H1 (cell line): ENCODE results near the gene PDZD2. TPM values are rescaled to one million over a fixed set of nuclear protein-coding genes. Genes with fewer than 3 reads are reported as not detected.

Source experiments
- CTCF ChIA-PET: fragments of 300-600 bp; sonication (Branson Sonifier 250); formaldehyde crosslinking; loops from one replicate; lab custom pipeline; 2021; ENCODE audit not compliant: partially characterized antibody; lab: Charles Lee
- POLR2A ChIA-PET: fragments of 300-600 bp; sonication (Branson Sonifier 250); formaldehyde crosslinking; loops from one replicate; lab custom pipeline; 2021; ENCODE audit warnings: inconsistent platforms; ENCODE audit not compliant: partially characterized antibody; lab: Charles Lee
- DNase-seq, 2 experiments: peaks; one replicate each; pipeline versions ENCODE4 v3.0.0 to v3.0.0-alpha.2; 2010 to 2022; ENCODE audit warnings: low spot score in 2 of 2, low read depth in 1 of 2, mixed read lengths in 1 of 2
- FAIRE-seq: peaks from 2 replicates; lab custom pipeline; 2011; peaks lifted over from hg19 to GRCh38; lab: Jason Lieb, UNC
- H2AFZ ChIP-seq: 2 replicates; pipeline ENCODE4 v1.8.1; 2012; ENCODE audit warnings: low read length, inconsistent platforms
- H2AK5ac ChIP-seq: 2 replicates; pipeline ENCODE4 v1.6.1; 2013; ENCODE audit warnings: low read depth, low read length
- H2BK120ac ChIP-seq: replicated peaks from 2 replicates; pipeline ENCODE3; 2013; ENCODE audit warnings: low read depth, low read length, inconsistent platforms
- H2BK12ac ChIP-seq: 2 replicates; pipeline ENCODE4 v1.6.1; 2013; ENCODE audit warnings: low read depth, low read length
- H2BK15ac ChIP-seq: 2 replicates; pipeline ENCODE4 v1.6.1; 2013; ENCODE audit warnings: low read length
- H2BK20ac ChIP-seq: 2 replicates; pipeline ENCODE4 v1.6.1; 2013; ENCODE audit warnings: low read length
- H2BK5ac ChIP-seq: 2 replicates; pipeline ENCODE4 v1.6.1; 2013; ENCODE audit warnings: low read depth, low read length
- H3K14ac ChIP-seq: 2 replicates; pipeline ENCODE4 v1.6.1; 2013; ENCODE audit warnings: inconsistent platforms; ENCODE audit not compliant: insufficient read length
- H3K18ac ChIP-seq: 2 replicates; pipeline ENCODE4 v1.6.1; 2013; ENCODE audit warnings: low read length; ENCODE audit errors: extremely low read depth
- H3K23ac ChIP-seq: 2 replicates; pipeline ENCODE4 v1.6.1; 2013; ENCODE audit warnings: inconsistent platforms; ENCODE audit not compliant: insufficient read length
- H3K23me2 ChIP-seq: 2 replicates; pipeline ENCODE4 v1.6.1; 2013; ENCODE audit warnings: low read depth, low read length
- H3K27ac ChIP-seq: 2 replicates; pipeline ENCODE4 v1.6.1; 2011; ENCODE audit warnings: low read depth, low read length, inconsistent platforms
- H3K27me3 ChIP-seq, 4 experiments: replicated peaks in 1 of 4; 1 replicate in 1 of 4; 2 replicates in 3 of 4; pipeline versions ENCODE4 v1.6.1 to v1.8.1; 2011 to 2013; ENCODE audit warnings: low read length in 3 of 4, mild to moderate bottlenecking in 3 of 4, inconsistent platforms in 2 of 4, mixed read lengths in 2 of 4, moderate library complexity in 1 of 4; ENCODE audit not compliant: control insufficient read depth in 3 of 4, insufficient read depth in 3 of 4; ENCODE audit errors: extremely low read depth in 1 of 4
- H3K36me3 ChIP-seq, 4 experiments: 2 replicates each; pipeline versions ENCODE4 v1.6.1 to v1.8.1; 2011 to 2013; ENCODE audit warnings: mild to moderate bottlenecking in 4 of 4, low read length in 3 of 4, moderate library complexity in 2 of 4, control low read depth in 1 of 4, inconsistent platforms in 1 of 4; ENCODE audit not compliant: insufficient read depth in 4 of 4, control insufficient read depth in 2 of 4
- H3K4ac ChIP-seq: replicated peaks from 2 replicates; pipeline ENCODE3; 2013; ENCODE audit warnings: low read length, low read depth, mixed read lengths, inconsistent platforms; ENCODE audit not compliant: insufficient read length
- H3K4me1 ChIP-seq, 4 experiments: replicated peaks in 1 of 4; 1 replicate in 1 of 4; 2 replicates in 3 of 4; pipeline versions ENCODE4 v1.6.1 to v1.8.1; 2011 to 2013; ENCODE audit warnings: low read length in 3 of 4, inconsistent platforms in 2 of 4, mixed read lengths in 1 of 4; ENCODE audit not compliant: insufficient read depth in 4 of 4, control insufficient read depth in 3 of 4
- H3K4me2 ChIP-seq, 2 experiments: 2 replicates each; pipeline versions ENCODE4 v1.6.1 to v1.8.1; 2011 to 2013; ENCODE audit warnings: low read depth in 2 of 2, low read length in 2 of 2, control low read depth in 1 of 2, inconsistent platforms in 1 of 2, mild to moderate bottlenecking in 1 of 2; ENCODE audit not compliant: insufficient read depth in 1 of 2
- H3K4me3 ChIP-seq, 4 experiments: fragments of 200-600, 300-600 bp in 1 of 4; sonication (generic), shearing (Covaris generic), sonication (Bioruptor Twin) in 1 of 4; 2 replicates each; pipeline versions ENCODE4 v1.5.1 to v1.8.1; 2011 to 2016; ENCODE audit warnings: low read length in 4 of 4, low read depth in 3 of 4, control low read depth in 2 of 4, inconsistent platforms in 2 of 4, mild to moderate bottlenecking in 2 of 4, mixed read lengths in 1 of 4, moderate library complexity in 1 of 4; ENCODE audit not compliant: insufficient read depth in 2 of 4; ENCODE audit errors: extremely low read depth in 1 of 4
- H3K56ac ChIP-seq: replicated peaks from 2 replicates; pipeline ENCODE3; 2013; ENCODE audit warnings: low read depth, mild to moderate bottlenecking, mixed read lengths, low read length, inconsistent platforms; ENCODE audit not compliant: insufficient read length
- H3K79me1 ChIP-seq: 2 replicates; pipeline ENCODE4 v1.6.1; 2013; ENCODE audit warnings: low read depth, low read length, control low read depth
- H3K79me2 ChIP-seq, 2 experiments: 2 replicates each; pipeline versions ENCODE4 v1.6.1 to v1.8.1; 2012 to 2013; ENCODE audit warnings: low read length in 2 of 2, mild to moderate bottlenecking in 2 of 2, inconsistent platforms in 1 of 2; ENCODE audit not compliant: insufficient read depth in 2 of 2, control insufficient read depth in 1 of 2
- H3K9ac ChIP-seq, 4 experiments: replicated peaks in 1 of 4; 1 replicate in 1 of 4; 2 replicates in 3 of 4; pipeline versions ENCODE4 v1.6.1 to v1.8.1; 2011 to 2013; ENCODE audit warnings: low read depth in 3 of 4, low read length in 3 of 4, control low read depth in 2 of 4, mild to moderate bottlenecking in 2 of 4, moderate library complexity in 2 of 4, inconsistent platforms in 1 of 4; ENCODE audit errors: extremely low read depth in 1 of 4
- H3K9me3 ChIP-seq, 2 experiments: 2 replicates each; pipeline versions ENCODE4 v1.6.1 to v1.8.1; 2012 to 2013; ENCODE audit warnings: mild to moderate bottlenecking in 2 of 2, moderate library complexity in 2 of 2, control low read depth in 1 of 2, inconsistent platforms in 1 of 2, low read depth in 1 of 2, low read length in 1 of 2, mixed read lengths in 1 of 2; ENCODE audit not compliant: insufficient read depth in 2 of 2
- H4K20me1 ChIP-seq, 2 experiments: replicated peaks in 1 of 2; 2 replicates each; pipeline versions ENCODE3 to v1.8.1; 2011 to 2013; ENCODE audit warnings: inconsistent platforms in 2 of 2, low read length in 2 of 2, mild to moderate bottlenecking in 1 of 2; ENCODE audit not compliant: insufficient read depth in 2 of 2, control insufficient read depth in 1 of 2
- H4K5ac ChIP-seq: 2 replicates; pipeline ENCODE4 v1.6.1; 2013; ENCODE audit warnings: low read length, low read depth, mixed read lengths, inconsistent platforms; ENCODE audit not compliant: insufficient read length
- H4K8ac ChIP-seq: 2 replicates; pipeline ENCODE4 v1.8.0; 2013; ENCODE audit warnings: mild to moderate bottlenecking, moderate library complexity, low read length, inconsistent platforms; ENCODE audit not compliant: insufficient read depth; ENCODE audit errors: extremely low read depth
- H4K91ac ChIP-seq: replicated peaks from 2 replicates; pipeline ENCODE3; 2013; ENCODE audit warnings: low read length, mixed read lengths, inconsistent platforms; ENCODE audit not compliant: insufficient read length
- BACH1 ChIP-seq: IDR thresholded peaks from 2 replicates; pipeline ENCODE4 v1.6.1; 2012; ENCODE audit warnings: low read length, improper control_type of control experiment
- CEBPB ChIP-seq: IDR thresholded peaks from 2 replicates; pipeline ENCODE4 v1.6.1; 2012; ENCODE audit warnings: low read depth, low read length
- CHD1 ChIP-seq: IDR thresholded peaks from 2 replicates; pipeline ENCODE4 v1.6.1; 2012; ENCODE audit warnings: low read depth, low read length, improper control_type of control experiment
- CHD2 ChIP-seq: IDR thresholded peaks from 2 replicates; pipeline ENCODE4 v1.6.1; 2012; ENCODE audit warnings: low read length, improper control_type of control experiment
- GABPA ChIP-seq: IDR thresholded peaks from 2 replicates; pipeline ENCODE4 v1.6.1; 2011; ENCODE audit warnings: mild to moderate bottlenecking, low read length, moderate library complexity, borderline replicate concordance; ENCODE audit not compliant: insufficient read depth
- TBP ChIP-seq: IDR thresholded peaks from 2 replicates; pipeline ENCODE4 v1.6.1; 2011; ENCODE audit warnings: low read depth, low read length, improper control_type of control experiment
- WGBS, 2 experiments: shearing (Covaris generic) in 1 of 2; methylation state at CpG; one replicate each; pipeline versions ENCODE4 v1.1.6 to v1.1.7; 2013 to 2015; ENCODE audit warnings: low lambda C conversion rate in 2 of 2, mixed read lengths in 2 of 2, inconsistent platforms in 1 of 2, low coverage in 1 of 2, missing lambda C conversion rate in 1 of 2; ENCODE audit not compliant: insufficient replicate concordance in 2 of 2, insufficient coverage in 1 of 2, insufficient read length in 1 of 2; ENCODE audit errors: extremely low coverage in 1 of 2, missing lambda C conversion rate in 1 of 2; 5-methylcytosine and 5-hydroxymethylcytosine counted together
- polyA plus RNA-seq, 7 experiments: library from polyadenylated mRNA; depleted of rRNA in 3 of 7; stranded (reverse) in 5 of 7; unstranded in 2 of 7; fragments of >200 nt in 5 of 7; fragments of 200-250 nt in 2 of 7; gene quantifications; 1 replicate in 5 of 7; 2 replicates in 1 of 7; 4 replicates in 1 of 7; pipeline versions ENCODE4 v1.2.1 to v1.2.3, GENCODE V29; 2011 to 2013; ENCODE audit warnings: missing spikeins in 2 of 7, mixed read lengths in 2 of 7
- total RNA-seq: library from RNA; stranded (reverse); fragmentation: NEBNext Ultra II Directional; extraction: Animal tissue kit (Norgen Biotek cat#: 25700); gene quantifications from 2 replicates; pipeline ENCODE4 v1.2.1, GENCODE V29; 2021

The PDZD2 gene
- total and polyA plus RNA-seq, 2 of the 8 experiments (the other 6 are each of a cell fraction or from before 2014, with no cell fraction given) = 1.2 to 6.8 TPM

- no peak overlapping the region for H2BK120ac ChIP-seq
- H3K14ac ChIP-seq = no peak overlapping the region
- H4K91ac ChIP-seq = no peak overlapping the region
- H3K27ac ChIP-seq = no peak overlapping the region
- H2BK5ac ChIP-seq = no peak overlapping the region
- no peaks in the 10 kb centered on the region; a peak in 2 of 8 replicates for H3K36me3 ChIP-seq
- no peak overlapping the region for H3K4ac ChIP-seq
- H3K23me2 ChIP-seq = no peaks in the 10 kb centered on the region
- DNase-seq = no peak
- no peak overlapping the region for H3K18ac ChIP-seq
- no peak overlapping the region for H3K23ac ChIP-seq
- H3K79me2 ChIP-seq = no peaks in the 10 kb centered on the region
- no peak for FAIRE-seq
- no peak overlapping the region for H2BK20ac ChIP-seq
- 89% methylated on average over 3 of the region's 3 CpGs; no CpG with 5 or more reads in 1 of the 2 experiments for WGBS, 2 experiments
- no peak overlapping the region for H2BK12ac ChIP-seq
- H3K9me3 ChIP-seq = 0 out of 4 replicates have a peak, but pooled peaks cover 3 to 6% of the 10 kb centered on the region in 2 experiments
- no peak overlapping the region for H3K9ac ChIP-seq
- H2BK15ac ChIP-seq = no peak overlapping the region
- peaks cover 0 to 4% (median 3%) of the 10 kb centered on the region in 4 experiments; a peak in 4 of 7 replicates for H3K4me1 ChIP-seq
- POLR2A ChIA-PET = no interaction called here
- CTCF ChIA-PET = interaction anchor here (1.3 kb wide), 1 partner anchor 215 kb away, joined by 4 read pairs; no protein-coding TSS in a partner anchor
- H4K20me1 ChIP-seq = no peaks in the 10 kb centered on the region
- no peaks in the 10 kb centered on the region for H3K79me1 ChIP-seq
- H3K56ac ChIP-seq = no peak overlapping the region
- no peak overlapping the region for H4K8ac ChIP-seq
- H3K4me3 ChIP-seq = no peak overlapping the region
- no peak overlapping the region for H2AK5ac ChIP-seq
- no peak overlapping the region for H4K5ac ChIP-seq
- TF ChIP-seq GABPA (no peak), CHD2 (no peak), CEBPB (no peak), TBP (no peak), CHD1 (no peak), BACH1 (no peak)
- TF ChIP-seq, all 59 proteins: peak for 0
- Histone ChIP-seq H2AFZ (no peak overlapping the region), H3K27me3 (no peaks in the 10 kb centered on the region), H3K4me2 (no peak overlapping the region)
Observed at GRCh38 chr5:31861601-31862000, 222.7 kb downstream of the PDZD2 start.
